ENCODE results near the gene CYP19A1.

Gene CYP19A1

GRCh38 chr15:51359981-51360380 lies 21.6 kb upstream of the CYP19A1 start:
- H3K4me3 ChIP-seq (ENCODE audit: low read depth, low read length), result no peak overlapping the region
- TF ChIP-seq CTCF (IDR thresholded peaks at IDR 0.05; ENCODE audit: low read depth, low read length), result no peak

- no peak for TF ChIP-seq CTCF (IDR thresholded peaks at IDR 0.05; ENCODE audit: low read depth, low read length)
- peak overlapping the region; percentile 26; the same call in 1 of the 2 replicates for H3K4me3 ChIP-seq (ENCODE audit: low read depth, low read length)
These were observed 18.6 kb upstream of the CYP19A1 start for GRCh38 chr15:51356983-51357382.

GRCh38 chr15:51356147-51356546 lies 17.8 kb upstream of the CYP19A1 start:
- no peak overlapping the region for H3K4me3 ChIP-seq (ENCODE audit: low read depth, low read length)
- no peak for TF ChIP-seq CTCF (IDR thresholded peaks at IDR 0.05; ENCODE audit: low read depth, low read length)

GRCh38 chr15:51355096-51355495 lies 16.7 kb upstream of the CYP19A1 start:
- no peak overlapping the region for H3K4me3 ChIP-seq (ENCODE audit: low read depth, low read length)
- no peak for TF ChIP-seq CTCF (IDR thresholded peaks at IDR 0.05; ENCODE audit: low read depth, low read length)

GRCh38 chr15:51353976-51354375 lies 15.6 kb upstream of the CYP19A1 start:
- H3K4me3 ChIP-seq (ENCODE audit: low read depth, low read length), result no peak overlapping the region
- TF ChIP-seq CTCF (IDR thresholded peaks at IDR 0.05; ENCODE audit: low read depth, low read length), result no peak

- no peak for TF ChIP-seq CTCF (IDR thresholded peaks at IDR 0.05; ENCODE audit: low read depth, low read length)
- H3K4me3 ChIP-seq (ENCODE audit: low read depth, low read length), result no peak overlapping the region
These were observed 12.3 kb upstream of the CYP19A1 start for GRCh38 chr15:51350723-51351122.

GRCh38 chr15:51349156-51349844 lies 10.9 kb upstream of the CYP19A1 start:
- H3K4me3 ChIP-seq (ENCODE audit: low read depth, low read length), result no peak overlapping the region
- TF ChIP-seq CTCF (IDR thresholded peaks at IDR 0.05; ENCODE audit: low read depth, low read length), result no peak
